HG03045 (cell line): Measurements from ENCODE around the gene FAM83D.
A peak's percentile ranks its signal among the peaks of the same experiment; 100 is the strongest.

Experiments used
- ATAC-seq: cut with Tn5 transposase; IDR thresholded peaks from one replicate; pipeline ENCODE4 v1.9.1; 2021; ENCODE audit warnings: mild to moderate bottlenecking, moderate library complexity; ENCODE audit not compliant: unreplicated experiment

The FAM83D gene

DNA sequence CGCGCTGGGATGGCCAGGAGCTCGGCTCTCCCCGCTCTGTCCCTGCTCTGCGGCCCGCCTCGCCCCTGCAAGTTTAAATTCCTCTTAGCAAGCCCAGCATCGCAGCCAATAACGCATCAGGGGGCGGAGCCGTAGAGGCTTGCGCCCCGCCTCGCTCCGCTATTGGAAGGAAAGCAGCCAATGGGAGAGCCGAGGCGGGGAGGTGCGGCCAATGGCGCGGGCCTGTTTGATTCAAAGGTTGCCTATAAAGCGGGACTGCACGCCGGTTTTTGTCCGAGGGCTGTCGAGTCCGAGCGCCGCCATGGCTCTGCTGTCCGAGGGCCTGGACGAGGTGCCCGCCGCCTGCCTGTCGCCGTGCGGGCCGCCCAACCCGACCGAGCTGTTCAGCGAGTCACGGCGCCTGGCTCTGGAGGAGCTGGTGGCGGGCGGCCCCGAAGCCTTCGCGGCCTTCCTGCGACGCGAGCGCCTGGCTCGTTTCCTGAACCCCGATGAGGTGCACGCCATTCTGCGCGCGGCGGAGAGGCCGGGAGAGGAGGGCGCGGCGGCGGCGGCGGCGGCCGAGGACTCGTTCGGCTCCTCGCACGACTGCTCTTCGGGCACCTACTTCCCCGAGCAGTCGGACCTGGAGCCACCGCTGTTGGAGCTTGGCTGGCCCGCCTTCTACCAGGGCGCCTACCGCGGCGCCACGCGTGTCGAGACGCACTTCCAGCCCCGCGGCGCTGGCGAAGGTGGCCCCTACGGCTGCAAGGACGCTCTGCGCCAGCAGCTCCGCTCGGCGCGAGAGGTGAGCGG is at the start of gene FAM83D:
Gene FAM83D (plus strand): TSS at position 276 of the 792 bp plus-strand sequence. CDS start 26 bp downstream, at position 302.
- ATAC-seq: peak; percentile 89

GRCh38 chr20:38877483-38877882 is 48.7 kb upstream of the FAM83D start:
- ATAC-seq: no peak

DNA sequence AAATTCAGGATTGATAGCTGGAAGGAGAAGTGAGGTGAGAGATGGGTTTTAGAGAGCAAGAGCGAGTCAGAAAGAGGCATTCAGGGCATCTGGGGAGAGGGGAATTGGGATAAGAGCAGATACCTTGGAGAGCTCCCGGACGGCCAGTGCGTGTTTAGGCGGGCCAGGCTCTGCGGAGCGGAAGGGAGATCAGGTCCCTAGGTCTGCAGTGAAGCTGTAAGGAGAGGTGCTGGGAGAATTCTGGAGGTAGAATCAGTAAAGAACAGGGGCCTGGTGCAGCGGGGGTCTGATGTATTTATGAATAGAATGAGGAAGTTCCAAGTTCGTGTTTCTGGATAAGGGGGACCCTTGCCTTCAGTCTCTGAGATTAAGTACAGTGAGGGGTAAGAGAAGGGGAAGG is 47.4 kb upstream of the FAM83D start:
- no peak for ATAC-seq

GRCh38 chr20:38880952-38881735 is 45.1 kb upstream of the FAM83D start:
- ATAC-seq: no peak

- no peak for ATAC-seq
These were observed 44.3 kb upstream of the FAM83D start for GRCh38 chr20:38881806-38882440.

- ATAC-seq: no peak
These were observed 43.6 kb upstream of the FAM83D start for GRCh38 chr20:38882600-38882999.

- ATAC-seq: no peak
These were observed 42.9 kb upstream of the FAM83D start for GRCh38 chr20:38883081-38883980.

- ATAC-seq: no peak
These were observed 42.1 kb upstream of the FAM83D start for GRCh38 chr20:38883981-38884733.

DNA sequence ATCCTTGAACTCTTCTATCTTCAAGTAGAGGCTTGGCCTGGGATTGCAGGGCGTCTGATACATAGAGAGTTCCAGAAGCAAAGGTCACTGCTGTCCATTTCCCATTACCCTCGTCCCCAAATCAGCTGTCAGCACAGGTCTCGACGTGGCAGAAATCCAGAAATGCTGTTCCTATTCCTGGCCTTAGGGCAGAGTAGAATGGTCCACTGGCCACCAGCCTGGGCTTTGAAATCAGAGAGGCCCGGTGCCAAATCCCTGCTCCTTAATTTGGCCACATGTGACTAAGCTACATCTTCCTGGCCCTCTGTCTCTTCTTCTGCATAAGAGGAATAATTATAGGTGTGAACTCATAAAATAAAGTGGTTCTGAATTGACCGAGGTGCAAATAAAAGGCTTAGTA is 40.9 kb upstream of the FAM83D start:
- no peak for ATAC-seq

DNA sequence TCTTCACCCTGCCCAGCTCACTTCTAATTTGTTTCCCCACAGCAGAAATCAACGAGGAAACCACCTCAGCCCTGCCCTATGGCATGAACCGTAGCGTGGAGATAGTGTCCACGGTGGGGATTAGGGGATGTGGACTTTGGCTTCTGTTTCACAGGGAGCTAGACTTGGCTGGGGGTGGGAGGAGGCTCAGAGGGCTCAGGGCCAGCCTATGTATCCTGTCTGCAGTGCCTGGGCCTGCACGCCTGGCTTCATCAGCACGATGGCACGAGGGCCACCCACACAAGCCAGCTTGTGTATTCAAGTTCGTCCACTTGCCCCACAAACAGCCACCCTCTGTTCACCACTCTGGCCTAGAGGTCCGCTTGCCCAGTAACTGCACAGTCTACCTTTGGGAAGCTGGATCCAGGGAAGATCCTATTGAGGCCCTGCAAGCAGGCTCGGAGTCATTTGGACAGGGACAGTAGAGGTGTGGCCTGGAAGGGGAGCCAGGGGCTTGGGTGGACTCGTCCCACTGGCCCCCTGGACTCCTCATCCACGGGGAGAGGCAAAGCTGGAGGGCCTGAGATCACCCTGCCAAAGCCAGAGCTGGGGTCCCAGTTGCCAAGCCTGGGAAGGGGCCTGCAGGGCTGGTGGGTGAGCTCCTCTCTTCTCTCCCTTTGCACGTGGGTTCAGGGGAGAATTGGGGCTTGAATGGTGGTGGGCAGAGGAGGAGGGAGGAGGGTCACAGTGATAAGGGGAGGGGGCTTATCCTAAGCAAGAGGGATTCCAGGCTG is 38.0 kb upstream of the FAM83D start:
- ATAC-seq: no peak

GRCh38 chr20:38889050-38889449 is 37.2 kb upstream of the FAM83D start:
- no peak for ATAC-seq

DNA sequence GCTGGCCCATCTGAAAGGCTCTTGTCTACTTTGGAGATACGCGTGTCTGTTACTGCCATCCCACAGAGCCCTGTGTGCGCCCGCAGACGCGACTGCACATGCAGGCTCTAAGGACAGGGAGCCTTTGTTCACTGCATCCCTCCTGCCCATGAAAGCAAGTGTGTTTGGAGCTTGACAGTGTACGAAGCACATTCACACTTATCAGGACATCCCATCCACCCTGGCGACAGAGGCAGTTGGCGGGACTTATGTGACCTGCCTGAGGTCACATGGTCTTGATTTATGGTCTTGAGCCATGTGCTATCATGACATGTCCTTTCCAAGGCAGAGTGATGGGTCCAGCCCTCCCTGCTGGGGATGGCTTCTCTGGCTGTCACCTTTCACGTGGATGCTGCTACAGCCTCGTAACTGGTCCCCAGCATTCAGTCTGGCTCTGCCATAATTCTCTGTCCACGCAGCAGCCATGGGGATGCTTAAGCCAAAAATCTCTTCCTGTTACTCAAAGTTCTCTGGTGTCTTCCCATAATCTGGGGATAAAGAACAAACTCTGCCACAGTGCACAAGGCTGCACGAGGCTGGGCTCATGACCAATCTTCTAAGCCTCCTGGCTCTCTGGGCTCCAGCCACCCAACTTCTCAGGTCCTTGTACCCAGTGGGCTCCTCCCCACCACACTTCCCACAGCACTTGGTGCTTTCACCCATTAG is 36.3 kb upstream of the FAM83D start:
- ATAC-seq: no peak

GRCh38 chr20:38890497-38890818 is 35.8 kb upstream of the FAM83D start:
- ATAC-seq: no peak

GRCh38 chr20:38892091-38892981 is 33.9 kb upstream of the FAM83D start:
- peak; percentile 54 for ATAC-seq

GRCh38 chr20:38893056-38893564 is 33.1 kb upstream of the FAM83D start:
- ATAC-seq: peak; percentile 3

GRCh38 chr20:38893565-38894090 is 32.6 kb upstream of the FAM83D start:
- peak; percentile 39 for ATAC-seq
